MV-4-11 (cell line): ENCODE results near the gene NUCB1.
"Not testable (repeated sequence)": the region's sequence is repeated elsewhere in the genome, so short reads cannot be mapped to it uniquely, and the experiment has no call there.

Experiments used
- DNase-seq: peaks from one replicate; lab custom pipeline; 2025; lab: John Stamatoyannopoulos, UW

The NUCB1 gene

GRCh38 chr19:48899781-48900476 lies at the start of gene NUCB1:
TSS of gene NUCB1 (plus strand) at chr19:48900312. CDS start at chr19:48900797, 485 bp downstream.
- peak; percentile 100 for DNase-seq

GRCh38 chr19:48852292-48852691 lies 47.8 kb upstream of the NUCB1 start:
- DNase-seq: no peak

DNA sequence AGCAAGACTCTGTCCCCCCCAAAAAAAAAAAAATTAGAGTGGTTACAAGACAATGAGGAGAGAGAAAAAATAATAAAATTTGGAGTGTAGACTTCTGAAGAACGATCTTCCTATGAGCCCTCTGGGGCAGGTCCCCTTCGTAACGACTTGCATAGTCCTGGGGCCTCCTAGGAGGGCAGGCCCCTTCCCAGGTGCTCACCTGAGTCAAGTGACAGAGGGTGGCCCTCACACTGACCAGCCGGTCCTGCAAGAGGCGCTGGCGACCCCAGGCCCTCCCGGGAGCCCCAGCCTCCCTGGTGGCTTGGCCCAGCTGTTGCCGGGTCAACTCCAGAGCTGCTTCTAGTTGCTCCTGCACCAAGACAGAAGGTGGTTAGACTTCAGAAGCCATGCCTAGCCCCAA lies 46.6 kb upstream of the NUCB1 start:
- no peak for DNase-seq

DNA sequence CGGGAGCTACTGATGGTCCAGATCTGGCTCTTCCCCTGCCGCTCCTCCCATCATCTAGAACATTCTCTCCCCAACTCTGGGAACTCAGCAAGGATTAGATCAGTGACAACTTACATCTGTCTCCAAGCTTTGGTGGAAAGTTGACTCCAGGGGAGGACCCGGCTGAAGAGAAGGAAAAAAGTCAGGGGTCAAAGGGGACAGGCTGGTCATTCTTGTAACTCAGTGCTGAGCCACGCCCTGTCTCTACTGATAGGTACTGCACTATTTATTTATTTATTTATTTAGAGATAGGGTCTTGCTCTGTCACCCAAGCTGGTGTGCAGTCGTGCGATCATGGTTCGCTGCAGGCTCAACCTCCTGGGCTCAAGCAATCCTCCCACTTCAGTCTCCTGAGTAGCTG lies 46.0 kb upstream of the NUCB1 start:
- DNase-seq: no peak

DNA sequence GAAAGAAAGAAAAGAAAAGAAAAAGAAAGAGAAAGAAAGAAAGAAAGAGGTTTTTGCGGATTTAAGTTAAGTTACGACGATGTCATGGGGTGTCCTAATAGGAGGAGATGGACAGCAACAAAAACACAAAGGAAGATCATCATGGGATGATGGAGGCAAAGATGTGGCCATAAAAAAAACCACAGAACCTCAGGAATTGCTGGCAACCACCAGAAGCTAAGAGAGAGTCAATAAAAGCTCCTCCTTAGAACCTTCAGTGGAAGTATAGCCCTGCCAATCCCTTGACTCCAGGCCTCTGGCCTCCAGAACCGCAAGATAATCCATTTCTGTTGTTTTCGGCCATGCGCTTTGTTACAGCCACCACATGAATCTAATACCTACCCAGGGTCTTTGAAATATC lies 43.2 kb upstream of the NUCB1 start:
- DNase-seq: peak; percentile 24

DNA sequence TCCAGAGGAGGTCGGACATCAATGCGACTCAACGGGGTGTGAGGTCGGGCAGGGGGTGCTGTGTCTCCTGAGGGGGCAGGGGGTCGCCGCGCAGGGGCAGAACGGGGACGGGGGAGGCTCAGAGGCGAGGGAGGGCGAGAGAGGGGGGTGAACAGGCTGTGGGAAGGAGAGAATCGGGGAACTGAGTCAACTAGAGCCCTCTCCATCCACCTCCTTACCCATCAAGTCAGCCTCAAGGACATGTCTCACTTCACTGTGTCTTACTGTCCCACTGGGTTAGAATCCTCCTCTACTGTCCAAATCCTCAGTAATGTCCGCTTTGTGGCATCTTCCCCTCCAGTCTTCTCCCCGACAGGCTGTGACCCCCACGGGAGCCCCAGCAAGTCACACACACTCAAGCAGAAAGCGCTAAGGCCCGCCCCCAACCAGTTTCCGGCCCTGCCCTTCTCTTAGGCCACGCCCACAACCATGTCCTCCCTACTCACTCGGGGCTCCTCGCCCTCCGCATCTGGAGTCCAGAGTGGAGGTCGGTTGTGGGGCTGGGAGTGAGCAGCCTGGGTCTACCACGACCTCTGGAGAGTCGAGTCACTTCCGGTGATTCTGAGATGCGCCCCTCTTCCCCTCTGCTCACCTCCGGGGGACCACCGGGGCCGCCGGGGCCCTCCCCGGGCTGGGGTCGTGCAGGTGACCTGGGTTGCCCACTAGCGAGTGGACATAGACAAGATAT lies 41.0 kb upstream of the NUCB1 start:
- DNase-seq: no peak

GRCh38 chr19:48859711-48860572 lies 40.2 kb upstream of the NUCB1 start:
- no peak for DNase-seq

DNA sequence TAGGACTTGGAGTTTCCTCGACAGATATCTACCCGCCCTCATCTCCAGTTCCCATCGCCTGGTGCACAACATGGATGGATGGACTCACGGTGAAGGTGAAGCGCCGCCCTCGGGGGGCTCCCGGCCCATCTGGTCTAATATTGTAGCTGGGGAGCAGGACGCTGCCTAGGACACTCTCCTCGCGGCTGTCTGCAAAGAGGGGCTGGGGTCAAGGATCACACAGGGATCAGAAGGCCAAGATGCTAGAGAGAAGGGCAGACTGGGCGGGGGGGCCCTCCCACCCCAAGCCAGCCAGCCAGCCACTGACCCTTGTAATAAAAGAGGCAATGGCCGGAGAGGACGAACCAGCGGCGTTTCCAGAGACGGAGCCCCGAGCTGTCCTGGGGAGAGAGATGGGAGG lies 38.8 kb upstream of the NUCB1 start:
- DNase-seq: no peak

- DNase-seq: no peak
These were observed 37.3 kb upstream of the NUCB1 start for GRCh38 chr19:48862827-48863226.

GRCh38 chr19:48866692-48867091 lies 33.4 kb upstream of the NUCB1 start:
- DNase-seq: no peak

DNA sequence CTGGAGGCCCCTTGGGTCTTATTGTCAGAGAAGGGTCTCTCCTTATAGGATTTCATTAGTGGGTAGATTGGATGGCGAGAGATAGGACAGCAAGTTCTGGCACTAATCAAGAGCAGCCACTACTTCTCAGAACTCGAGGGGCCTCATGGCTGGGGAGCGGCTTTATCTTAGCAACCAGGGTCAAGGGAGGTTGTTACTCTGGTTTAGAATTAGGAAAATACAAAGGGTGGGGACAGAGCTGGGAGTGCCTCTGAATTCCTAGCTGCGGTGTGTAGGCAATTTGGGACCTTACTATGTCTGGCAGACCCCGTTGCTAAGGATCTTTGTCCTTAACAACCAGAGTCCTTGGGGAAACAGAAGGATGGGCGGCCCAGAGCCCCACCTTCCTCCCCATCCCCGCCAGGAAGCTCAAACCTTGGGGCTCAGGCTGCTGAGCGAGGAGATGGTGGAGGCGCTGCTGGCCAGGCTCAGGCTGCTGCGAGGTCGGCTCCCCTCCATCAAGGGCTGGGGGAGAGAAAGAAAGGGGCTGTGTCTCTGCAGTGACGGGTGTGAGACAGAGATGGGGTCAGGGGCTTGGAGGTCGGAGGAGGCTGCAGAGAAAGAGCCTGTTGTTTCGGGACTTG lies 32.9 kb upstream of the NUCB1 start:
- no peak for DNase-seq

DNA sequence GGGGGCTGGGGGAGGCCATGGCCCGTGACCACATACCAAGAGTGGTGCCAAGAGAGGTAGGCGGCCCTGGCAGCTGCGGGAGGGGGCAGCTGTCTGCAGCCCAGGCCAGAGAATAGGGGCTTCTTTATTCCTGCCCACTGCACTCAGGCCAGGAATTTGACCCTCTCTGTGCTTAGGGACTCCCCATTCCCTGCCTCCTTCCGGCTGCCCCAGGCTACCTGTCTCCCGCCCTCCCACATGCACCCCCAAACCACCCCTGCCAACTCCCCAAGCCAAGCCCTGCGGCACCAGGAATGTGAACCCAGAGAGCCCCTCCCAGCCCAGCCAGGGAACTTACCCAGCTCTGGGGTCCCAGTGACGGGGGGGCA lies 32.4 kb upstream of the NUCB1 start:
- no peak for DNase-seq

DNA sequence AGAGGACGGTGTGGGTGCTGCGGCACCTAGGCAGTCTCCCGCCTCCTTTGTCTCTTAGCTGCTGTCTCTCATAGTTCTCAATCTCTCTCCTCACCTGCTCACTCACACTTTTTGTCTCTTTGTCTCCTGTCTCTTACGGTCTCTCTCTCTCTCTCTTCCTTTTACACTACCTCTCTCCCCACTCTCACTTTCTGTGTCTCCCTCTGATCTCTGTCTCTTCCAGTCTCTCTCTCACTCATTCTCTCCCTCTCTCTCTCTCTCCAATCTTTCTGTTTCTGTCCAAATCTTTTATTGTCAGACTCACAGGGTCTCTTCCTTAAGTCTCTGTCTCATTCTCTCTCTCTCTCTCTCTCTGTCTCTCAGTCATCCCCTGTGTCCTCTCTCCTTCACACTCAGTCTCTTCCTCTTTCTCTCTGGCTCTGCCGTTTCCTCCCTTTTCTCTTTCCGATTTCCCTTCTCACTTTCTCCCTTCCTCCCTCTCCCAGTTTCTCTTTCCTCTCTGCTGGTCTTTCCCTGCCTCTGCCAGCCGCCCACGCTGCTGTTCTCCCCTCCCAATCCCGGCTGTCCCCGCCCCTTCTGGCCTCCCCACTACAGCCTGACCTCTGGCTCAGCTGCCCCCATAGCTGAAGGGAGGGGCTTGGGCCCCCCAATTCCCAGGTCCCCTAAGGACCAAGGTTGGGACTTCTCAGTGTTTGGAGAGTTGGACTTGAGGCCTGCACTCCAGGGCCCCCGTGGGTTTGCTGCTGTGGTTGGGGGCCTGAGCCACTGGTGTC lies 31.8 kb upstream of the NUCB1 start, which contains the start of gene PLEKHA4:
PLEKHA4 (minus strand) TSS at position 504 of the 773 bp plus-strand sequence. CDS start 997 bp downstream, outside the sequence.
- DNase-seq: peak; percentile 57

DNA sequence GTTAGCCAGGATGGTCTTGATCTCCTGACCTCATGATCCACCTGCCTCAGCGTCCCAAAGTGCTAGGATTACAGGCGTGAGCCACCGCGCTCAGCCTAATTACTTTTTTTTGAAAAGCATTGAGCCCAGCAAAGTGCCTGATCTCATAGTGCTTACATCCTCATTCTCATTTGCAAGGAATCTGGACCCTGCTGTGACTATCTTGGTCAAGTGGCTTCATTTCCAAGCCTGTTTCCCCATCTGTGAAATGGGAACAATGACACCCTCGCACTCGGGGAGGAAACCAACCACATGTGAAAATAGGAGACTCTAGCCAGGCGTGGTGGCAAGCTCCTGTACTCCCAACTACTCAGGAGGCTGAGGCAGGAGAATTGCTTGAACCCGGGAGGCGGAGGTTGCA lies 30.1 kb upstream of the NUCB1 start:
- peak; percentile 6 for DNase-seq

GRCh38 chr19:48871471-48872181 lies 28.5 kb upstream of the NUCB1 start:
- not testable (repeated sequence) for DNase-seq

GRCh38 chr19:48872182-48872883 lies 27.8 kb upstream of the NUCB1 start, which contains the start of gene PPP1R15A:
TSS of gene PPP1R15A (plus strand) at chr19:48872421. CDS start at chr19:48873234, 813 bp downstream.
- peak; percentile 99 for DNase-seq

DNA sequence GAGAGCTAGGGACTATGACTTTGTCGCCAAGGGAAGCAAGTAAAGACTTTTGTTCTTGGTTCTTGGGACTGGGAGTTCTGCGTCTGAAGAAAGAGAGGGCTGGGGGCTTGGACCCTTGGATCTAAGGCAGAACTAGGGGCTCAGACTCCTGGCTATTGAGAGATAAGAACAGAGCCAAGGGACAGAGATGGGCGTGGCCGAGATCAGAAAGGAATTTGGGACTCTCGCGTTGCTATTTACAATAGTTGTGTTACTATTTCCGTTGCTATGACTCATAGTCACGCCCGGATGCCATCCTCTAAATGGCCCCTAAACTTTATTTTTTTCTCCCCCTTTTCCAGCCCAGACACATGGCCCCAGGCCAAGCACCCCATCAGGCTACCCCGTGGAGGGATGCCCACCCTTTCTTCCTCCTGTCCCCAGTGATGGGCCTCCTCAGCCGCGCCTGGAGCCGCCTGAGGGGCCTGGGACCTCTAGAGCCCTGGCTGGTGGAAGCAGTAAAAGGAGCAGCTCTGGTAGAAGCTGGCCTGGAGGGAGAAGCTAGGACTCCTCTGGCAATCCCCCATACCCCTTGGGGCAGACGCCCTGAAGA lies 27.1 kb upstream of the NUCB1 start:
- DNase-seq: peak; percentile 97

DNA sequence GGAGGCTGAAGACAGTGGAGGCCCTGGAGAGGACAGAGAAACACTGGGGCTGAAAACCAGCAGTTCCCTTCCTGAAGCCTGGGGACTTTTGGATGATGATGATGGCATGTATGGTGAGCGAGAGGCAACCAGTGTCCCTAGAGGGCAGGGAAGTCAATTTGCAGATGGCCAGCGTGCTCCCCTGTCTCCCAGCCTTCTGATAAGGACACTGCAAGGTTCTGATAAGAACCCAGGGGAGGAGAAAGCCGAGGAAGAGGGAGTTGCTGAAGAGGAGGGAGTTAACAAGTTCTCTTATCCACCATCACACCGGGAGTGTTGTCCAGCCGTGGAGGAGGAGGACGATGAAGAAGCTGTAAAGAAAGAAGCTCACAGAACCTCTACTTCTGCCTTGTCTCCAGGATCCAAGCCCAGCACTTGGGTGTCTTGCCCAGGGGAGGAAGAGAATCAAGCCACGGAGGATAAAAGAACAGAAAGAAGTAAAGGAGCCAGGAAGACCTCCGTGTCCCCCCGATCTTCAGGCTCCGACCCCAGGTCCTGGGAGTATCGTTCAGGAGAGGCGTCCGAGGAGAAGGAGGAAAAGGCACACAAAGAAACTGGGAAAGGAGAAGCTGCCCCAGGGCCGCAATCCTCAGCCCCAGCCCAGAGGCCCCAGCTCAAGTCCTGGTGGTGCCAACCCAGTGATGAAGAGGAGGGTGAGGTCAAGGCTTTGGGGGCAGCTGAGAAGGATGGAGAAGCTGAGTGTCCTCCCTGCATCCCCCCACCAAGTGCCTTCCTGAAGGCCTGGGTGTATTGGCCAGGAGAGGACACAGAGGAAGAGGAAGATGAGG lies 26.4 kb upstream of the NUCB1 start:
- DNase-seq: no peak
